GM18907 (cell line): ENCODE data around the gene SV2C.
"Not testable (repeated sequence)": the region's sequence is repeated elsewhere in the genome, so short reads cannot be mapped to it uniquely, and the experiment has no call there.

Experiments
- ATAC-seq: cut with Tn5 transposase; IDR thresholded peaks from one replicate; pipeline ENCODE4 v1.9.1; 2021; ENCODE audit warnings: mild to moderate bottlenecking, moderate library complexity; ENCODE audit not compliant: unreplicated experiment

SV2C gene

DNA sequence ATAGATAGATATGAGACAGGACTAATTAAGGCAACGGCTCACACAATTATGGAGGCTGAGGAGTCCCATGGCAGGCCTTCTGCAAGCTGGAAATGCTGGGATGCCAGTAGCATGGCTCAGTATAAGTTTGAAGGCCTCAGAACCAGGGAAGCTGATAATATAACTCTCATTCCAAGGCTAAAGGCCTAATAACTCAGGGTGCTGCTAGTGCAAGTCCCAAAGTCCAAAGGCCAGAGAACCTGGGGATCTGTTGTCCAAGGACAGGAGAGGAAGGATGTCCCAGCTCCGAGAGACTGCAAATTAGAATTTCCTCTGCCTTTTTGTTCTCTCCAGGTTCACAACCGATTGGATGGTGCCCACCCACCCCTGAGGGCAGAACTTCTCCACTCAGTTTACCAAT lies 114.5 kb downstream of the SV2C start:
- no peak for ATAC-seq

DNA sequence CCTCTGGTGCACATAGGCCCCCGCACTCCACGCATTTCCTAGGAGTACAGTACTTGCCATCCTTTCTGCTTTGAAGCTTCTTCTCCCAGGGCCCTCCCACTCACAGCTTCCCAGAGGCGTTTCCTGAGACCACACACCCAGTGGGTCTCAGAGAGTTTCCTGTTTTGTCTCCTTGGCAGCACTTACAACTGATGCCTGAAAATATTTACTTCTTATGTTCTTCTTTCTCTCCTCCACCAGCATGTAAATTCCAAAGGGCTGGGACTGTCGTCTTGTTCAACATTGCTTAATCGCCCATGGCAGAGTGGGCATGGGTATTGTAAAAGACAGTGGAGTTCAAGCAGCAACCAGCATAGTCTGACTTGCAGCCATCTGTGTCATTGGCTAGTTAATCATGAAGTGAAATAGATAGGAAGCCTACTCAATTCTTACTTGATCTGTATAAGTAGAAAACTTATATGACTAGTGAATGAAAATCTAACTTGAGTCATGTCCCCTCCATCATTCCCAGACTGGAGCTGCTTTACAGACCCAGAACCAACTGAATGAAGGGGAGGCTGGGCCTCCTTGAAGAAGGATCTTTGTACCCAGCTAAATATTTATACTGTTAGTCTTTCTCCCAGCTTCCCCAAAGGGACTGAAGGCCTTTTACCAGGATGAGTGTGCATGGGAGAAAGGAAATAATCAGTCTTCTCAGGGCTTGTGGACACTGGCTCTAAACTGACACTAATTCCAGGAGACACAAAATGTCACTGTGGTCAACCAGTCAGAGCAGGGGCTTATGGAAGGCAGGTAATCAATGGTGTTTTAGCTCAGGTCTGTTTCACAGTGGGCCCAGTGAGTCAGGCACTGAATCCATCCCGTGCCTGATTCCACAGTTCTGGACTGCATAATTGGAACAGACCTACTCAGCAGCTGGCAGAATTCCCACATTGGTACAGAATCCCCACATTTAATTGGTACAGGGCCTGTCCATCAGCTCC lies 116.4 kb downstream of the SV2C start:
- ATAC-seq = no peak

DNA sequence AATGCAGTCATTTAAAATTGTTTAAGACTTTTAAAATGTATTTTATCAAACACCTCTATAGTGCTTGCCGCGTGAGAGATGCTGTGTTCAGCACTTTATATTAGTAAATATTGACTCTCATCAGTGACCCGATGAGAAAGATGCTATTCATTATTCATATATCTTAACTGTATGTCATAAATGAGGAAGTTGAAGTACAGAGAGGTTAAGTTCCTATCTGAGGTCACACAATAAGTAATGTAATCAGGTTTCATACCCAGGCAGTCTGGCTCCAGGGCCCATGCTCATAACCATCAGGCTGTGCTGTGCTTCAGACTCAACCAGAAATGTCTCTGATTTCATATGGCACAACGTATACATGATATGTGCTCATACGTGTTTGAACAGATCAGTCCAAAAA lies 119.0 kb downstream of the SV2C start:
- no peak for ATAC-seq

DNA sequence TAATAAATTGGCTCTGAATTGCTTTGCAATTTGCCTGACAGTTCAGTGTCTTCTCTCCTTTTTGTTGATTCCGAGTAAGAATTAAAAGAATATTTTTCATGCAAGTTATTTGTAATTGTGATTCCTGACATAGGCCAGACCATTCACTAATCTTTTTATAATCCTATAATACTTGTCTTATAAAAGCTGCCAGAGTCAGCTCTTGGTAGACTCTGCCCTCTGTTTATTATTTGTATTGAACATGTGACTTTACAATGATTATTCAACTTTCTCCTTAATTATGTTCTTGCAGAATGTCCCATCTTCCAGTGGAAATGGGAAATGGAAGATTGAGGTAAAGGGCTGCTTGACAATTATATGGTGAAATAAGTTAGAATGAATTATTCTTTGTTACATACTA lies 121.0 kb downstream of the SV2C start:
- ATAC-seq = no peak

DNA sequence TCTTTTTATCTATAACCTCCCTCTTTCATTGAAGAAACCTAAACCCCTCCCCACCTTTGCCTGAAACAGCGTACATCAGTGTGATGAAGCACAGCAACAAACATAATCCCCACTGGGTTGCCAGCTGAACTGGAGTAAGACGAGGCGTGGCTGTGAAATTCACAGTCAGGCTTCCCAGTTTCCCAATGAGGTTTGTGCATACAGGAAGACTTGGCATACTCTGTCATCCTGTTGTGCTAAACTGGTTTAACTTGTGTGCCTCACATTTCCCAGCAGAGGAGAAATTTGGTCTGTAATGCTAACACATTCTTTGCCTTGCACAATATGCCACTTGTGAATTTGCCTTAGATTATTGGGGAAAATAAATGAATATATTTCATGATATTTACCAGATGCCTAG lies 121.5 kb downstream of the SV2C start:
- no peak for ATAC-seq

DNA sequence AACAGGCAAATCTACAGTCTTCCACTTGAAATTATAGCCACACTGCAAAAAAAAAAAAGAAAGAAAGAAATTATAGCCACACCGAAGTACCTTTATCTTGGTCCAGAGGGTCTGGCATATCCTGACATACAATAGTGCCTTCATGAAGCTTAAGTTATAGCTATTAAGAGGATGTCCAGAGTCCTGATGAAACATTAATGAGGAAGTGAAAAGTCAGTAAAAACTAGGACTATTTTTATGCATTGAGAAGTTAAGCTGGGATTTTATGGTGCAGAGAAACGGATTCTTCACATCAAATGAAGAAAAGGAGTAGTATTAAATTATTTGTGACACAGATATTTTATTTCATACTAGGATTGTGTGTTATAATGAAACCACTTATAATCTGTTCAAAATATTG lies 123.9 kb downstream of the SV2C start:
- ATAC-seq = no peak

DNA sequence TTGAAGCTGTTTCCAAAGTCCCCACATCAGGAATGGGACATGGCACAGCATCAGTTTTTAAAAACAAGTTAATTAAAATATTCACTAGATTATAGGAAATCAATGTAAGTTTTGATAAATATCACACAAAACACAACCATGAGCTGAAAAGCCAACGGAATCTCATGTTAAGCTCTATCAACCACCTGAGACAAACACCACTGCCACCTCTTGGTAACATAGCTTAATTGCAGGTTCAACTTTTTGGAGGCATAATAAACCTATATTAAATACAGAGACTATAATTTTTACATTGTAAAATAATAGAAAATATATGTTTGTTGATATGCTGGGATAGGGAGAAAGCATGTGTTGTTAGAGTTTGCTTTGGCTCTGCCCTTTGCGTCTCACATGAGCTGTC lies 126.1 kb downstream of the SV2C start:
- no peak for ATAC-seq

DNA sequence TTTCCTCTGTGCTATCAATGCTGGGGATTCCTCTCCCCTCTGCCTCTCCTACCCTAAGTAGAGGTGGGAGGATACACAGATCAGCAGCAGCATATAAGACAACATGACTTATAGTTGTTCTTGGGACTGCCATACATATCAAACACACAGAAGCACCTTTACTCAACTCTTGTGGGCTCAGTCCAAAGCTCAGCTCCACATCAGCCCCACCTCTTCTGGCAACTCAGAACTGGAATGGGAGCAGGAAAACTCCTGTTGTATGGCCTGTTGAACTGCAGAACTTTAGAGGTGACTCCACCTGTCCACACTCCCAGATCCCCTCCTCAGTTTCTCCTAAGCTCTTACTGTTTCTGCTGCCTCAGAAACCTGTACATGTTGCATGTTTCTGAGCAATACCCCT lies 127.8 kb downstream of the SV2C start:
- no peak for ATAC-seq

DNA sequence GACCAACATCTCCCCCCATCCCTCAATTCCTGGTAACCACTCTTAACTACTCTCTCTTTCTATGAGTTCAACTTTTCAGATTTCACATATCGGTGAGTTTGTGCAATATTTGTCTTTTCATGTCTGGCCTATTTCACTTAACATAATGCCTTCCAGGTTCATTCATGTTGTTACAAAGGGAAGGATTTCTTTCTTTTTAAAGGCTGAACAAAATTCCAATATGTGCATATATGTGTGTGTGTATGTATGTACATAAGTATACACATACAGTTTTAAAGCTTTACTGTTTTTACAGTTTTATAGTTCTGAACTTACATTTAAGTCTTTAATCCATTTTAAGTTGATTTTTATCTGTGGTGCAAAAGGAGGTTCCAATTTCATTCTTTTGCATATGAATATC lies 130.7 kb downstream of the SV2C start:
- no peak for ATAC-seq

DNA sequence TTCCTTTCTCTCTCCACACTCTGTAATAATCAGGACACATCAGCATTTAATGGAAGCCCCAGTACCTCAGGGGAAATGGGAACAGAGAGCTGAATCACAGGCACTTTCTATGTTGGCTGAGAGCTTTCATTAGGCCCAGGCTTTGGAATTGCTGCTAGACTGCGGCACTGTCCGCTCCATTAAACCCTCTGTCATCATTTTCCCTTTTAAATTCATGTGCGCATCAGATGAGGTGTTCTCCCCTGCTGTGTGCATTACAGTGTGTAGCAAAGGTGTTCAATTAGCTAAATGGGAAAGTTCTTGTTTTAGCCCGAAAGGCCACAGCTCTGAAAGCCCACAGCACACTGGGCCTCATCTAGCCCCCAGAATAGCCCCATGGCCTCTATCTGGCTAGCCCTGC lies 133.6 kb downstream of the SV2C start:
- no peak for ATAC-seq

DNA sequence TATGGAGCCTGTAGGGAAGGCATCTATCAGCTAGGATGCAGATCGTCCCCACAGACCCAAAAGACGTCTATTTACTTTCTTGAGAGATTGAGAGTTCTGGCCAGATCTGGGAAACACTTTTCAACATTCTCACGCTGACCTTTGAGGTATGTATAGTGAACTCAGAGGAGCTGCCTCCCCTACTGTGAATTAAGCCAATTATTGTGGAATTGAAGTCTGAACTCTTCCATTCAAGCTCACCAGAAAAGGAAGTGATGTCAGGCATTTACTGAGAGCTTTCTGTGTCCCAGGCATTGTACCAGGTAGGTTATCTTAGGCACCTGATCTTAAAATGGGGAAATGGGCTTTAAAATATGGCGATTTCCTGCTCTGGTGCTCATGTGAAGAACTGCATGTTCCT lies 136.5 kb downstream of the SV2C start:
- no peak for ATAC-seq

DNA sequence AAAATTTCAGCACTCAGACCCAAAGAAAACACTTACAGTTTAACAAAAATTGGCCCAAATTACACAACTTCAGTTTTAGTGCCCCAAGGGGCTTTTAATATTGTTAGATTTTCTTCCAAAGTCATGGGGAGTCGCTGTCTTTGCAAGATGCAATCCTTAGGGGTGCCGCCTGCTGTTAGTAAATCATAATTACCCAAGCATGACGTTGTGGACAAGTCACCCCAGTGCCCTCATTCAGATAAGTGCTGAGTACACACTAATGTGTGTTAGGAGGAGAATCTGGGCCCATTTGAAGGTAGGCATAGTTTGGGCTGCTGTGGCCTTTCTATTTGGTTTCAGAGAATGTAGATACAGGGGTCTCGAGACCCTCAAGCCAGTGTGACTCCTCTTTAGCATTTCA lies 138.1 kb downstream of the SV2C start:
- no peak for ATAC-seq

DNA sequence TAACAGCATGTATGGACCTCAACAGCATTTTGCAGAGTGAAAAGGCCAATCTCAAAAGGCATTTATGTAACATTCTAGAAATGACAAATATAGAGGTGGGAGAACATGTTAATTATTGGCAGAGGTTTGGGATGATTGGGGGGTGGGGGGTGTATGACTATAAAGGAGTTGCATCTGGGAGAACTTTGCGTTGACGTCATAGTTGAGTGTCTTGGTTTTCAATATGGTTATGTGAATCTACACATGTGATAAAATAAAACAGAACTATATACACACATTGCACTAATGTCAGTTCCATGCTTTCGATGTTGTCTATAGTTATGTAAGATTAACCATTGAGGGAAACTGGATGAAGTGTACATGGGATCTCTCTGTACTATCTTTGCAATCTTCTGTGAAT lies 139.1 kb downstream of the SV2C start:
- no peak for ATAC-seq

DNA sequence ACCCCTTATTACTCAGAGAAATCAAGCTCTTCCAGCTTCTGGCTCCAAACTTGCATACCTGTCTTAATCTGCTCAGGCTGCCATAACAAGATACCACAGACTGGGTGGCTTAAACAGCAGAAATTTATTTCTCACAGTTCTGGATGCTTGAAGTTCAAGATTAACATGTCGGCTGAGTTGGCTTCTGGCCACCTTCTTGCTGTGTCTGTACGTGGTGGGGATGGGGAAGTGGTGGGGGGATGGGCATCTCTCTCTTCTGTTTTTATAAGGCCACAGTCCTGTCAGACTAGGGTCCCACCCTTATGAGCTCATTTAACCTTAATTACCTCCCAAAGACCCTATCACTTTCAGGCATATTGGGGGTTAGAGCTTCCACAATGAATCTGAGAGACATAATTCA lies 140.5 kb downstream of the SV2C start:
- ATAC-seq = no peak

DNA sequence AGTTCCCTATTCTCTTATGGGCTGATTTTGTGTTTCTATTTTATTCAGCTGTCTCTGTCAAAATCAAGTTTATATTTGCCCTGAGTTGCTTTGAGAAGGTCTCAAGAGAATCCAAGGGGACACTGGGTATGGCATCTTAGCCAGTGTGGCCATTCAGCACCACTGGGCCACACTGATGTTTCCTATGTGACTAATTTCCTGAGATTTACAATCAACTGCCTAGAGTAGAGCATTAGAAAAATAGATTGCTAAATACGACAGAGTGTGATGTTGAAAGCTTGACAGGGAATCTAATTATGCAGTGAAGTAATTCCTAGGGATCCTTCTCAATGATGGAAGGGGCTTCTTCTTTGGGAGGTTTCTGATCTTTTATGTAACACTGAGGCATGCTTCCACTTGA lies 141.7 kb downstream of the SV2C start:
- no peak for ATAC-seq

DNA sequence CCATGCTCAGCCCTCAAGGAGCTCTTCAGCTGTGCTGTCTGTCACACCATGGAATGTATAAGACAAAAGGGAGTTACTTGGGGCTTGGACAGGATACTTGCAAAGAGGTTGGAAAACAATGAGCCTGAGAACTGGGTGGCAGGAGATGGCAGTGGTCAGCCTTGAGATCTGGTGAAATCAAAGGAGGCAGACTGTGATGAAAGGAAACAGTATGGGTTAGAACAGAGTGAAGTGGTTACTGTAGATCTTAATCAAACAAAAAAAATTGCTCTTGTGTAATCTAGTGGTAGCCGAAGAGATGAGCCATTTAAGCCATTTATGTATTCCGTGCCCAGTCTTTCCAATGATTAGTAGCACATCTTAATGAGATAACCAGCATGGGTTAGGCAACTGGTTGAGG lies 142.2 kb downstream of the SV2C start:
- no peak for ATAC-seq

DNA sequence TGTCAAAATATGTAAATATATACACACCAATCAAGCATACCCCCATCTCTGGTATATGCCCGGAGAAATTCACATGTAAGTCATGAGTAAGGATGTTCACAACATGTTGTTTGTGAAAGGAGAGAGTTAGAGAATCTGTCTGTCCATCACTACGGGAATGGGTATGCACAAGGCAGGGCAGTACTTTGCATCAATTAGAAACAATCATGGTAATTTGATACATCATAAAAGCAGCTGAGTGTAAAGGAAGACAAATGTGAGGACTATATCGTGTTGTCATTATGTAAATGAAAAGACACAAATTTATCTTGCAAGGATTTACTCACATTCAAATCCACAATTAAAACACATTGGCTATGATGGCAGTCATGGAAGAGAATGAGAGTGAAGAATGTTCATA lies 146.7 kb downstream of the SV2C start:
- no peak for ATAC-seq

DNA sequence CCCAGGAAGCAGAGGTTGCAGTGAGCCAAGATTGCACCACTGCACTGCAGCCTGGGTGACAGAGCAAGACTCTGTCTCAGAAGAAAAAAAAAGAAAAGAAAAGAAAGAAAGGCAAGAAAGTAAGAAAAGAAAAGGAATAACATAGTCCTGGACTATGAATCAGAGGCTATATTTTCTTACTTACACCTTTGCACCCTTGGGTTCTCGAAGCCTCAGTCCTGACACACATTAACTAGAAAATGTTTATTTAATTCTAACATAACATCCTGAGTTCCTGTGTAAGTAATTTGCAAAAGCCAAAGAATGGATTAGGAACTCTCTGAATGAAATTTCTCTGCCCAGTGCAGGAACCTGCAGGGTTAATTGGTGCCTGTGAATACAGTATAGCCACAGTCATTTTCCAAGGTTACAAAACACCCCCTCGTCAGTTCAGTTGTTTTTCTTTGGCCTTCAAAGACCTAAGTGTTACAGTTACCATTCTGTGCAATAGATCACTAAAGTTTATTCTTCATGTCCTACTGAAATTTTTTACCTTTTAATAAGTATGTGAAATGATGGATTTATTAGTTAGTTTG lies 147.6 kb downstream of the SV2C start:
- no peak for ATAC-seq

DNA sequence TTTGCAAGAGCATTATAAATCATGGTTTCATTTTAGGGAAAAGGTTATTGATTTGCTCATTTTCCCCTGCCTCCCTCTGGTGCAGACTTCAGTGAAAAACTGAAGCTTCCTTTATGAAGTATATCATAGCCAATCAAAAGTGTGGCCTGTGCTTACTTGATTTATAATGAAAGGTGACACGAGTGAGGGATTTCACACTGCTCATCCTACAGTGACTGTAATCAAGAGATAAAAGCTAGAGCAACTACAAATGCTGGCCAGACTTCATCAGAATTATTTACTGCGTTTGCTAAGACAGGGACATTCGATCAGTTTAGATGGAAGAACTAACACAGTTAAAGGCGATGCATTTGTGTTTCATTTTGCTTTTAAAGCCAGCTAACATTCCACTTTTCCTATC lies 151.5 kb downstream of the SV2C start:
- no peak for ATAC-seq

DNA sequence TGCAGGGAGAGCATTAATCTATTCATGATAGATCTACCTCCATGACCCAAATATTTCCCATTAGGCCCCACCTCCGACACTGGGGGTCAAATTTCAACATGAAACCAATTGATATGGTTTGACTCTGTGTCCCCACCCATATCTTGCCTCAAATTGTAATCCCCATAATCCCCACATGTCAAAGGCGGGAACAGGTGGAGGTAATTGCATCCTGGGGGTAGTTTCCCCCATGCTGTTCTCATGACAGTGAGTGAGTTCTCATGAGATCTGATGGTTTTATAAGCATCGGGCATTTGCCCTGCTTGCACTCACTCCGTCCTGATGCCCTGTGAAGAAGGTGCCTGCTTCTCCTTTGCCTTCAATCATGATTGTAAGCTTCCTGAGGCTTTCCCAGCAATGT lies 153.5 kb downstream of the SV2C start:
- no peak for ATAC-seq

DNA sequence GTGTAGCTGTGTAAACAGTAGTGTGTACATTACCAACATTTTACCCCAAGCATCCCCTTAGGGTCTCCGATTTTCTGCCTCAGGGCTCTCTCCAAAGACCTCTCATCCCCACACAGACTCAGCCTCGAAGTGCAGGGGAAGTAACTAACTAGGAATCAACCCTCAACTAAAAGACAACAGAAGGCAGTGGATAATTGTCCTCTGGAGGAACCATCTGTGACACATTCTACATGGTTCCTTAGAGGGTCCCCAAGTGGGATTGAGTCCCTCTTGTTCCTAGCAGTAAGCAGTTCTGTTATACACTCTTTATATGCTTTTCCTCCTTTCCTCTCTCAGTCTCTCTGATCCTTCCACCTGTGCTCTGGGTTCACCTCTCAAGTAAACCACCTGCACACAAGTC lies 157.2 kb downstream of the SV2C start:
- ATAC-seq = no peak

DNA sequence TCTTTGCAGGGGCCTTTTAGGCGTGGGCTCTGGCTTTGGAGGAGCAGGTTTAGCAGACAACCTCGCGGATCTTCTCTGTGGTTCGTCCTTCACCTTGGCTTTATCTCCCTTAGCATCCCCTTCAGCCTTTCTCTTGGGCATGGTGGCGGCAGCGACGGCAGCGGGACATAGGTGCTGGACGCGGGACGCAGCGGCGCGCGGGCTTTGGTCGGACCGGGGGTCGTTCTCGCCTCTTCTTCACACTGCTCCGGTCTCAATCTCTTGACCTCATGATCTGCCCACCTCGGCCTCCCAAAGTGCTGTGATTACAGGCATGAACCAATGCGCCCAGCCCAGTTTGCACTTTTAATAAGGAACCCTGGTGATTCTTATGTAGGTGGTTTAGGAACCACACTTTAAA lies 159.0 kb downstream of the SV2C start:
- not testable (repeated sequence) for ATAC-seq

DNA sequence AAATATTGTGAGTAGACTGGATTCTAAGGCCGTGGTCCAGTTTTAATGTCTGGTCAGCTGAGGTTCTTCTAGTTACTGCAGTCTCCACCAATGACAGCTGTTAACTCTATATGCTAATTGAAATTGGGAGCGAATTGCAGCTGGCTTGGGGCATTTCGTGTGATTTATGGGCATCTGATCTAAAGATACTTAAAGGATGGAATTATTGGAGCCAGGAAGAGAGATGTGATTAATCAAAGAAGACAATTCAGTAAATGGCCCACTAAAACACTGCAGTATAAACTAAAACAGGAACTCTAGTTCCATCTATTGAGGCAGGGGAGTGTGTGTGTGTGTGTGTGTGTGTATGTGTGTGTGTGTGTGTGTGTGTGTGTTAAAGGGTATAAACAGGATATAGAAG lies 162.4 kb downstream of the SV2C start:
- ATAC-seq = no peak
